Fibroblast of pulmonary artery (primary cell): ENCODE measurements around the gene ARHGEF11.

Source experiments
- DNase-seq: peaks from one replicate; pipeline ENCODE4 v3.0.0-alpha.2; 2010; ENCODE audit warnings: low read depth
- H3K4me3 ChIP-seq: replicated peaks from 2 replicates; pipeline ENCODE4 v1.5.1; 2011; ENCODE audit warnings: low read depth, mild to moderate bottlenecking, control low read depth, low read length, moderate library complexity
- TF ChIP-seq, protein P1 (sequence below): IDR thresholded peaks from 2 replicates; pipeline ENCODE4 v1.5.1; 2011; ENCODE audit warnings: mild to moderate bottlenecking, control low read depth, low read length, inconsistent platforms; ENCODE audit errors: missing control alignments

ARHGEF11 gene

DNA sequence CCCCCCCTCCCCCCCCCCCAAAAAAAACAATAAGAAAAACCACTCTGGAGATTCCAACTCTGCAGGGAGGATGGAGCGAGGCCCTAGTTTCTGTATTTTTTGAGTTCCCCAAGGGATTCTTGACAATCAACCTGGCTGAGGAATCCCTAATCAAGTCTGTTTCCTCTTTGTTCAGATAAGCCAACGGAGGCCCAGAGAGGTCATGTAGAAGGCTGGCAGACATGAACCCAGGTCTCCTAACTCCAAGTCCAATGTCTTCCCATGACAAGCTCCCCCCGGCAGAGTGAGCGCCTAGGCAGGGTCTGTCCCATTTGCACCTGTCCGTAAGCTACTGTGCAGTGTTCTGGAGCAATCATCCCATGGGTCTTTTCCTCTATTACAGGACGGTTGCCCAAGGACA is 85.6 kb downstream of the ARHGEF11 start:
- H3K4me3 ChIP-seq: no peak overlapping the region
- TF ChIP-seq, protein P1, sequence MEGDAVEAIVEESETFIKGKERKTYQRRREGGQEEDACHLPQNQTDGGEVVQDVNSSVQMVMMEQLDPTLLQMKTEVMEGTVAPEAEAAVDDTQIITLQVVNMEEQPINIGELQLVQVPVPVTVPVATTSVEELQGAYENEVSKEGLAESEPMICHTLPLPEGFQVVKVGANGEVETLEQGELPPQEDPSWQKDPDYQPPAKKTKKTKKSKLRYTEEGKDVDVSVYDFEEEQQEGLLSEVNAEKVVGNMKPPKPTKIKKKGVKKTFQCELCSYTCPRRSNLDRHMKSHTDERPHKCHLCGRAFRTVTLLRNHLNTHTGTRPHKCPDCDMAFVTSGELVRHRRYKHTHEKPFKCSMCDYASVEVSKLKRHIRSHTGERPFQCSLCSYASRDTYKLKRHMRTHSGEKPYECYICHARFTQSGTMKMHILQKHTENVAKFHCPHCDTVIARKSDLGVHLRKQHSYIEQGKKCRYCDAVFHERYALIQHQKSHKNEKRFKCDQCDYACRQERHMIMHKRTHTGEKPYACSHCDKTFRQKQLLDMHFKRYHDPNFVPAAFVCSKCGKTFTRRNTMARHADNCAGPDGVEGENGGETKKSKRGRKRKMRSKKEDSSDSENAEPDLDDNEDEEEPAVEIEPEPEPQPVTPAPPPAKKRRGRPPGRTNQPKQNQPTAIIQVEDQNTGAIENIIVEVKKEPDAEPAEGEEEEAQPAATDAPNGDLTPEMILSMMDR: no peak
- DNase-seq: no peak

DNA sequence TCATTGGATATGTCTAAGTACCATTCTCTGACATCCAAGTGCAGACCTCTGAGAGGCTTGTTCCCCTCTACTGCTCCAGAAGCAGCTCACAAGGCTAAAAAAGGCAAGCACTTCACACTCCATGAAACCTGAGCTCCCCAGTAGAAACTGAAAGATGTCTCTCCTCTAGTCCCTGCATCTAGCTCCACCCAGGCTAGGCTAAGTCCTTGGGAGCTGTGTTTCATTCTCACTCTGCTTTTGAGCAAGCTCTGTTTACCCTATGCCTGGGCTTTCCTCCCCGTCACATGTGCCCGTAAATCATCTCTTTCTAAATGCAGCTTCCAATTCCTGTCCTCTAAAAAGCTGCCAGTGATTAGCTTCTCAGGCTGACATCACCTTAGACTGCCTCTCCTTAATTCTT is 86.1 kb downstream of the ARHGEF11 start:
- TF ChIP-seq, protein P1: no peak

DNA sequence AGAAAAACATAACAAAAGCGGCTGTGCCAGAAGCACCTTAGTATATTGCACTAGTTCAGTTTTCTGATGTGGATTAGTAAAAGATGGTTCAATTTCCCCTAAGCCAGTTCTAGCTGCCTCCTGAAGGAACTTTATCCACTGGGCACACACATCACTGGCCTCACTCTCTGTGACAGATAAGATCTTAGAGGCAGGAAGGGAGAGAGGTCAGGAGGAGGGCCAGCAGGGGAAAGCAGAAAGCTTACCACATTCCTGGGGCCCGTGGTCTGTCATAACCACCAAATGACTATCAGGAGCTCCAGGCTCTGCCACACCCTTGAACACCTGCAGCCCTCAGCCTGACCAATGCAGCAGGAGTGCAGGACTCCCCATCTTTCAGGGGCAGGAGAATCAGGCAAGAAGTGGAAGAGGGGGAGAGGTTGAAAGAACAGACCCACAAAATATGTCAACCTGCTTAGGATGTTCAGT is 87.3 kb downstream of the ARHGEF11 start:
- DNase-seq: no peak

More for the DNA sequence above, 86.1 kb downstream of the ARHGEF11 start:
- DNase-seq: no peak
- no peak overlapping the region for H3K4me3 ChIP-seq

DNA sequence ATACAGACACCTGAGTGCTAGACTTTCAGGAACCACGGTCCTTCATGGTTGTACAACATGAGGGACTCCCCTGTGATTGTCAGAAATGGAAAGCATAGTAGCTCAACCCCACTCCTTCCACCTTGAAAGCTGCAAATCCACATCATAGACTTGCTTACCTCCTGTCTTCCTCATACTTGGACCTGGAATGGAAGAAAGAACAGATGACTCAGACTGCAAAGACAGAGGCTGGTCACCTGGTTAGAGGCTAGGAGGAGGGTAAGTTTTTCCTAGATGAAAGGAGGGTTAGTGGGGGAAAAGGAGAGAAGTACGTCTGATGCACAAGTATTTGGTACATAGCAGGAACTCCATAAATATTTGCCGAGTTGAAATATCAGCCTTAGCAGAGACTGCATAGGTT is 87.9 kb downstream of the ARHGEF11 start:
- no peak for DNase-seq
- H3K4me3 ChIP-seq: no peak overlapping the region
- TF ChIP-seq, protein P1: no peak

More for the DNA sequence above, 87.3 kb downstream of the ARHGEF11 start:
- no peak overlapping the region for H3K4me3 ChIP-seq
- TF ChIP-seq, protein P1: no peak

DNA sequence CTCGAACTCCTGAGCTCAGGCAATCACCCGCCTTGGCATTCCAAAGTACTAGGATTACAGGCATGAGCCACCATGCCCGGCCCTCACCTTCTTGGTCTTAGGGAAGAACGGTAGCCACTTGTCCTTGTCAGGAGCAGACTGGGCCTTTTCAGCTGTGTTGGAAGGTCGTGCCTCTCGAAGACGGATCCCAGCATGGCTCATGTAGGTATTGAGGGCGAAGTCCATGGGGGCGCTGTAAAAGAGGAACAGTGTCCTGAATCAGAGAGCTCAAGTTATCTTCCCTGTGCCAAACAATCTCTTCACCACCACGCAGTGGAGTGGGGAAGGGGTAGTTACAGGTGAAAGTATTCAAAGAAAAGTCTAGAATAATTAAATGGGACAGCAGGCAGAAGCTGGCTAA is 89.2 kb downstream of the ARHGEF11 start:
- no peak overlapping the region for H3K4me3 ChIP-seq
- DNase-seq: no peak
- TF ChIP-seq, protein P1: no peak

GRCh38 chr1:156953571-156953970 is 92.0 kb downstream of the ARHGEF11 start:
- TF ChIP-seq, protein P1: no peak
- DNase-seq: no peak
- no peak overlapping the region for H3K4me3 ChIP-seq

DNA sequence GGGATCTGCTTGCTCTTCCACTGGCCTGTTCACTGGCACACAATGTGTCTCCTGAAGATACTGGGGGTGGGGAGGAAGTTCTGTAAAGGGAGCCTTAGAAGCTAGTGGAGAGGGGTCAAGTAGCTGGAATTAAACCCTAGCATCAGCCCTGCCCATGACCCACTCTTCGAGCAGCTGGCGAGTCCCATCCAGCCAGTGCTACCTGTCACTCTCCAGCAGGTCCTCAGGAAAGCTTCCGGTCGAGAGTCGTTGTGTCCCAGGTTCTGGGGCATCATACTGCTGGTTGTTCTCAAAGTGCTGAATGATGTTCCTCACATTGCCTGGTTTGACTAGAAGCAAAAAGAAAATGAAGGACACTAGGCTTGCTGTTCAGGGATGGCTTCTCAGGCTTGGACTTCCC is 94.2 kb downstream of the ARHGEF11 start:
- no peak overlapping the region for H3K4me3 ChIP-seq
- no peak for DNase-seq
- TF ChIP-seq, protein P1: no peak
